Activated CD4-positive, alpha-beta T cell treated with anti-CD3 and anti-CD28 coated beads for 36 hours (primary cell): ENCODE measurements around the gene KCNMB3. TPM values are rescaled to one million over a fixed set of nuclear protein-coding genes. Genes with fewer than 3 reads are reported as not detected.

Experiments
- ATAC-seq: fragments of 200-7000 bp; cut with Tn5 transposase; one replicate; pipeline ENCODE4 v1.10.0; 2021; ENCODE audit warnings: mild to moderate bottlenecking, moderate library complexity
- CTCF ChIA-PET: fragments of 350-600 bp; sonication (Branson Sonifier 250); formaldehyde crosslinking; loops from one replicate; lab custom pipeline; 2021; ENCODE audit warnings: antibody characterized with exemption; lab: Charles Lee
- POLR2A ChIA-PET: fragments of 350-600 bp; sonication (Branson Sonifier 250); formaldehyde crosslinking; loops from one replicate; lab custom pipeline; 2021; ENCODE audit warnings: antibody characterized with exemption, inconsistent platforms; lab: Charles Lee
- DNase-seq: peaks from one replicate; pipeline ENCODE4 v3.0.0-alpha.2; 2020
- H3K27ac Mint-ChIP-seq: one replicate; pipeline ENCODE4 v1.8.0; 2021; ENCODE audit warnings: mixed read lengths
- H3K27me3 Mint-ChIP-seq: one replicate; pipeline ENCODE4 v1.8.0; 2021; ENCODE audit warnings: mixed read lengths
- H3K36me3 Mint-ChIP-seq: one replicate; pipeline ENCODE4 v1.8.0; 2021; ENCODE audit warnings: low read depth, mixed read lengths
- H3K4me1 Mint-ChIP-seq: one replicate; pipeline ENCODE4 v1.8.0; 2021; ENCODE audit warnings: mixed read lengths
- H3K4me3 Mint-ChIP-seq: one replicate; pipeline ENCODE4 v1.8.0; 2021; ENCODE audit warnings: mild to moderate bottlenecking, moderate library complexity, mixed read lengths
- H3K9me3 Mint-ChIP-seq: one replicate; pipeline ENCODE4 v1.8.0; 2021; ENCODE audit warnings: low read depth, mixed read lengths
- intact Hi-C, 2 experiments: fragments of 100-400 bp; cut with DNase I in 1 of 2; cut with micrococcal nuclease in 1 of 2; formaldehyde crosslinking; loops; one replicate each; pipeline versions ENCODE4 v1.14.2 to v1.15.1; 2022 to 2024; cut with DNase I, micrococcal nuclease
- total RNA-seq, 2 experiments: library from RNA; stranded (reverse); gene quantifications; one replicate each; pipeline ENCODE4 v1.2.3, GENCODE V29; 2021

The KCNMB3 gene, protein sequence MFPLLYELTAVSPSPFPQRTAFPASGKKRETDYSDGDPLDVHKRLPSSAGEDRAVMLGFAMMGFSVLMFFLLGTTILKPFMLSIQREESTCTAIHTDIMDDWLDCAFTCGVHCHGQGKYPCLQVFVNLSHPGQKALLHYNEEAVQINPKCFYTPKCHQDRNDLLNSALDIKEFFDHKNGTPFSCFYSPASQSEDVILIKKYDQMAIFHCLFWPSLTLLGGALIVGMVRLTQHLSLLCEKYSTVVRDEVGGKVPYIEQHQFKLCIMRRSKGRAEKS
- under 1 TPM; 0.23 to 0.33 TPM for total RNA-seq

DNA sequence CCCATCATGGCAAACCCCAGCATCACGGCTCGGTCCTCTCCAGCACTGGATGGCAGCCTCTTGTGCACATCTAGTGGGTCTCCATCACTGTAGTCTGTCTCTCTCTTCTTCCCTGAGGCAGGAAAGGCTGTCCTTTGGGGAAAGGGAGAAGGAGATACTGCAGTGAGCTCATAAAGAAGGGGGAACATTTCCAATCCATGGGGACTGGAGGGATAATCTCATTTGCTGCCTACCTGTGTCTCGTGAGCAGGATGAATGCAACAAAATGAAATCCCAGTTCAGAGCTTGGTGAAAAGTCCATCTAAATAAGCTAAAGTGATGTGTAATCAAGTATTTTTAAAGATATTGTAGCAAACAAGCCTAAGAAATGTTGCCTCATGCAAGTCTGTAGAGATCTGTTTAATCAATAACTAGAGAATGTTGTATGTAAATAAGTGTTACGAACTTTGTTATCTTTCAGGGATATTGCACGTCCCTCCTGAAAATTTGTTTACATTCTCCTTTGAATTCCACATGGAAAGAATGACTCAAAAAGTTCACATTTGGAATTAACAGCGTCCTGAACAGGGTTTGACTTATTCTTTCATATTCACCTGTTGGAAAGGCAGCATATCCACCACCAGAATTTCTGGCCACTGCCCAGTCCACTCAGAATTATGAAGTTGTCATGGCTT lies at the start of gene KCNMB3:
KCNMB3 (minus strand) TSS at position 312 of the 674 bp plus-strand sequence; CDS start at position 188, 124 bp downstream.
- ATAC-seq (no peak), DNase-seq (no peak)
- H3K4me1 Mint-ChIP-seq, result no peaks in the 10 kb centered on the region
- no peaks in the 10 kb centered on the region for H3K9me3 Mint-ChIP-seq
- intact Hi-C loops, result no loop called here
- H3K27ac Mint-ChIP-seq, result no peak within 1 kb of the TSS
- H3K27me3 Mint-ChIP-seq, result no peaks in the 10 kb centered on the region
- no peak within 1 kb of the TSS for H3K4me3 Mint-ChIP-seq
- ChIA-PET POLR2A (no interaction called here), CTCF (no interaction called here)
- H3K36me3 Mint-ChIP-seq, result no peaks in the 10 kb centered on the region

DNA sequence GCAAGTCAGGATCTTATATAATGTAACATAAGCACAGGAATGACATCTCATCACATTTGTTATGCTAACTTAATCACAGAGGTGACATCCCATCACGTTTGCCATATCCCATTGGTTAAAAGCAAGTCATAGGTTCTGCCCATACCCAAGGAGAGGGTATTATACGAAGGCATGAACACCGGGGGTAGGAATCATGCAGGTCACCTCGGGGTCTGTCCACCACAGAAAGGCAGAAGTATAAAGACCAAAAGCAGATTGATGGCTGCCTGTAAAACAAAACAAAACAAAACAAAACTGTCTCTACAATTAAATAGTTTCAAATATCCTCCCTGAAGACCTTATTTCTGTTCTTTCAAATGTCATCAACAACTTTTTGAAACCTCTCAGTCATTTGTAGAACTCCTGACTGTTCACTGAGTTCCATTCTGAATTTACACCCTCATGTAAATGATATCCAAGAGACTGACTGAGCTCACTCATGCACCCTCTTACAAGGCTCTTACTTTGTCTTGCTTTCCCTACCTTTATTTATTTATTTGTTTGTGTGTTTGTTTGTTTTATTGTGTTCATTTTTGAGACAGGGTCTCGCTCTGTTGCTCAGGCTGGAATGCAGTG lies 49.2 kb upstream of the KCNMB3 start:
- no peak for DNase-seq
- Mint-ChIP-seq H3K36me3 (no peaks in the 10 kb centered on the region), H3K4me1 (peaks cover 5% of the 10 kb centered on the region), H3K4me3 (no peak overlapping the region), H3K27ac (no peak overlapping the region), H3K27me3 (peaks cover 6% of the 10 kb centered on the region), H3K9me3 (no peaks in the 10 kb centered on the region)
- CTCF ChIA-PET, result no interaction called here
- ATAC-seq, result peak; percentile 68
- POLR2A ChIA-PET, result no interaction called here
- intact Hi-C loops, result no loop called here

DNA sequence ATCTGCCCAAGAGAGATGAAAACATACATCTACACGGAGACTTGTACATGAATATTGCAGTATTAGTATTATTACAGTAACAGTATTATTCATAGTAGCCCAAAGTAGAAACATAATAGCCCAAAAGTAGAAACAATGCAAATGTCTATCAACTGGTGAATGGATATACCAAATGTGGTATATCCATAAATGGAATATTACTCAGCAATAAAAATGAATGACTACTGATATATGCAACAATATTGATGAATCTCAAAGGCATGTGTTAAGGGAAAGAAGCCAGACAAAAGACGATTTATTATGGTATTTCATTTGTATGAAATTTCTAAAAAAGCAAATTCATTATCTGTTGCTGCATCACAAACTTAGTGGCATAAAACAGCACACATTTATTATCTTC lies 48.4 kb upstream of the KCNMB3 start:
- Mint-ChIP-seq H3K9me3 (no peaks in the 10 kb centered on the region), H3K4me3 (no peak overlapping the region), H3K27ac (no peak overlapping the region), H3K27me3 (peaks cover 6% of the 10 kb centered on the region), H3K4me1 (peaks cover 5% of the 10 kb centered on the region), H3K36me3 (no peaks in the 10 kb centered on the region)
- intact Hi-C loops, result no loop called here
- ATAC-seq (no peak), DNase-seq (no peak)
- POLR2A ChIA-PET, result no interaction called here
- CTCF ChIA-PET, result no interaction called here

DNA sequence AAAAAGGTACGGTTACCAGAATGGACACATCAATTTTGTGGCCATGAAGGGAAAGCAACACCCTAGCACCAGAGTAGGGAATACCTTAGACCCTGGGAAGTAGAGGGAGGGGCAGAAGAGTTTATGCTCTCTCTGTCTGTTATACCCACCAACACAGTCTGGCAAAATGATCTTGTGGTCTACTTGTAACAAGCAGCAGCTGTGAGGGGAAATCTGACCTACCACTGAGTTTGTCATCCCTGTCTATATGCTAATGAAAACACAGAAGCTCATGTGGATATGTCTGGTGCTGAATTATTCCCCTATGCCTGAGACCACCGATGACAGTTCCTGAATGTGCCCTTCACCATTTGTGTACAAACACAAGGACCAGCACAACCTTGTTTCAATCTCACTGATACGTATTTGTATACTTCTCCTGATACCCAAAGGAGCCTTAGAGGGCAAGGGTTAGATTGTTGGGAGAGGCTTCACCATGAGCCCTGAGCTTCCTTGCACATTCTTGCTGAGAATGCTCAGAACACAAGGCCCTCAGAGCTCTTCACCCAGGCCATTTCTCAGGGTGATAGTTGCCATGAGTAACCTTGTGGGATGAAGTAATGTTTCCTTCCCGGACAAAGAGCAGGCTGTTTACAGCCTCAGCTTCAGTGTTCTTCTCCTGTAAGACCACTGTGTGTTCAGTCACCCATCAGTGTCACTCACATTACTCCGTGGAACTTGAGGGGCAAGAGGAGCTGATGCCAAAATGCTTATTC lies 47.2 kb upstream of the KCNMB3 start:
- Mint-ChIP-seq H3K36me3 (no peaks in the 10 kb centered on the region), H3K27me3 (peaks cover 3% of the 10 kb centered on the region), H3K9me3 (no peaks in the 10 kb centered on the region), H3K4me3 (no peak overlapping the region), H3K4me1 (peaks cover 5% of the 10 kb centered on the region), H3K27ac (no peak overlapping the region)
- ATAC-seq, result no peak
- CTCF ChIA-PET, result no interaction called here
- POLR2A ChIA-PET, result no interaction called here
- DNase-seq, result no peak
- intact Hi-C loops, result no loop called here

DNA sequence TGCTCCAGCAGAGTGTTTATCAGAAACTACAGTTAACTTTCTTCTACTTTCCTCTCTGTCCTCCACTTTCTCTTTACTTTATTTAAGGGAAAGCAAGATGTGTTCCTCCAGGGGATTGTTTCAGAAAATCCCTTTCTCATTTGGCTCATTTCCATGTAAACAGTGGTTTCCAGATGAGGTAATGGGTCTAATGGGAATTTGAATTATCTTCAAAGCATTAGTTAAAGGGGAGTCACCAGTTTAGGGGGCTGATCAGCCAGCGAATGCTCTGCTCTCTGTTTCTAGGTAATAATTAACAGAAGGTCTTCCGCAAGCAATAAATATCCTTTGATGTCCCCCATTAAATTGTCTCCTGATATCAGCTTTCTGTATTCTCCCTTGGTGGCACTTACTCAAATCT lies 41.5 kb upstream of the KCNMB3 start:
- Mint-ChIP-seq H3K36me3 (no peaks in the 10 kb centered on the region), H3K27me3 (peaks cover 9% of the 10 kb centered on the region), H3K27ac (no peak overlapping the region), H3K4me1 (no peaks in the 10 kb centered on the region), H3K4me3 (no peak overlapping the region), H3K9me3 (no peaks in the 10 kb centered on the region)
- ChIA-PET POLR2A (no interaction called here), CTCF (interaction anchor here (0.6 to 0.7 kb wide), 2 partner anchors 1119 to 1515 kb away, joined by 3 to 4 read pairs; no protein-coding TSS in a partner anchor)
- intact Hi-C loops, result no loop called here
- ATAC-seq (no peak), DNase-seq (no peak)

DNA sequence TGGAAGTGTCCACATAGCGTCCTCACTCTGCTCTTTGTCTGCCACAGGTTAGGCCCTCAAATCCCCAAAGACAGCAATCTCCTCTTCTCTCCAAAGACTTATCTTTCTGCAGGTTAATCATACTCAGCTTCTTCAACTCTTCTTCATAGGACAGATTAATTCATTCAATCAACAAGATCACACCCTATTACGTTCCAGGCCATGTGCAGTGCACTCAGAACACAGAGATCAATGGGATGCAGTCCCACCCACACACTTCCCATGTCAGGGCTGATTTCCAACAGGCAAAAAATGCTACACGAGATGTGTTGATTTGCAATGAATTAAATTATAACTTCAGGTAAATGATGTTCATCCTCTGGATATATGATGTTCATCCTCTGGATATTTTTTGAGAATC lies 38.4 kb upstream of the KCNMB3 start:
- DNase-seq (no peak), ATAC-seq (no peak)
- ChIA-PET POLR2A (no interaction called here), CTCF (no interaction called here)
- no peak overlapping the region for H3K4me3 Mint-ChIP-seq
- intact Hi-C loops, result no loop called here
- no peaks in the 10 kb centered on the region for H3K4me1 Mint-ChIP-seq
- no peak overlapping the region for H3K27ac Mint-ChIP-seq
- H3K27me3 Mint-ChIP-seq, result peaks cover 8% of the 10 kb centered on the region
- no peaks in the 10 kb centered on the region for H3K36me3 Mint-ChIP-seq
- no peaks in the 10 kb centered on the region for H3K9me3 Mint-ChIP-seq

DNA sequence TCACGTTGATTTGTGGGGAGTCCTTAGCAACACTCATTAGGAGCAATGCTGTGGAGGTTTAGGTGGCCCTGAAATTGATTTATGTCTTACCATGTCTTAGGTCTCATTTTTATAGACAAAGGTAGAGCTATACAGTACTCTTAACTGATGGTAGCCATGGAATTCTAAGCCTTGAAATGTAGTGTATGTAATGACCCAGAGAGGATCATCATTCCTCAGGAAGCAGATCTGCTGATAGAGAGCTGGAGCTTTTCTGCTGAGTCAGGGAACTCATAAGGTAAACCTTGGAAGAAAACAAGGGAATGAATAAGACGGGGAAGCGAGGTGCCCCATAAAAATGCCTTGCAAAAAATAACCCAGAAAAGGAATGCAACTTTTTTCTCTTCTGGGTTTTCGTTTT lies 37.9 kb upstream of the KCNMB3 start:
- ChIA-PET CTCF (no interaction called here), POLR2A (no interaction called here)
- no peak for ATAC-seq
- intact Hi-C loops, result no loop called here
- H3K9me3 Mint-ChIP-seq, result no peaks in the 10 kb centered on the region
- H3K4me3 Mint-ChIP-seq, result no peak overlapping the region
- H3K4me1 Mint-ChIP-seq, result no peaks in the 10 kb centered on the region
- no peaks in the 10 kb centered on the region for H3K36me3 Mint-ChIP-seq
- peaks cover 8% of the 10 kb centered on the region for H3K27me3 Mint-ChIP-seq
- H3K27ac Mint-ChIP-seq, result no peak overlapping the region
- no peak for DNase-seq

DNA sequence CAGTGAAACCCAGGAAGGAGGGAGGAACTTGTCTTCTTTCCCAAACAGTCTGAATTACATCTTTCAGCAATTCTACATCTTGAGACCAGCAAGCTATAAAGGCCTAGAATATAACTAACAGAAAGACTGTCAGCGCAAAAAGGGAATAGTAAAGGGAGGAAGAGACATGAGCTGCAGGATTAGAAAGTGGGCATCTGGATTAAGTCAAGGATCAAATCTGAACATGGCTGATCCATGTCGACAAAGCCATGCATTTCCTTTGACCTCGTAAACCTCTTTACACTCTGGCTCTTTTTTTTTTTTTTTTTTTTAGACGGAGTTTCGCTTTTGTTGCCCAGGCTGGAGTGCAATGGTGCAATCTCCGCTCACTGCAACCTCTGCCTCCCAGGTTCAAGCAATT lies 35.4 kb upstream of the KCNMB3 start:
- CTCF ChIA-PET, result no interaction called here
- no peaks in the 10 kb centered on the region for H3K4me1 Mint-ChIP-seq
- no peak for ATAC-seq

DNA sequence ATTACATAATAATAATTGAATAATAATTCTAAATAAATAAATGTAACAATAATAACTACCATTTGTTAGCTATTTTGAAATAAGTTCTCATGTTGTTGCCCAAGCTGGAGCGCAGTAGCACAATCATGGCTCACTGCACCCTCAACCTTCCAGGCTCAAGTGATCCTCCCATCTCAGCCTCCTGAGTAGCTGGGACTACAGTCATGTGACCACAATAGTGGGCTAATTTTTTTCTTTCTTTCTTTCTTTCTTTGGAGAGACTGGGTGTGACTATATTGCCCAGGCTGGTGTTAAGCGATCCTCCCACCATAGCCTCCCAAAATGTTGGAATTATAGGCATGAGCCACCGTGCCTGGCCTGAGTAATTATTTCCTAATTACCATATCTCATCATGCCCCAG lies 30.9 kb upstream of the KCNMB3 start:
- ATAC-seq (no peak), DNase-seq (no peak)
- Mint-ChIP-seq H3K4me3 (no peak overlapping the region), H3K36me3 (no peaks in the 10 kb centered on the region), H3K27me3 (peaks cover 13% of the 10 kb centered on the region), H3K27ac (no peak overlapping the region), H3K4me1 (no peaks in the 10 kb centered on the region), H3K9me3 (no peaks in the 10 kb centered on the region)
- ChIA-PET POLR2A (no interaction called here), CTCF (no interaction called here)
- intact Hi-C loops, result no loop called here

More for the DNA sequence above, 35.4 kb upstream of the KCNMB3 start:
- DNase-seq, result no peak
- Mint-ChIP-seq H3K9me3 (no peaks in the 10 kb centered on the region), H3K27me3 (peaks cover 9% of the 10 kb centered on the region), H3K4me3 (no peak overlapping the region), H3K27ac (no peak overlapping the region), H3K36me3 (no peaks in the 10 kb centered on the region)
- POLR2A ChIA-PET, result no interaction called here
- intact Hi-C loops, result no loop called here

DNA sequence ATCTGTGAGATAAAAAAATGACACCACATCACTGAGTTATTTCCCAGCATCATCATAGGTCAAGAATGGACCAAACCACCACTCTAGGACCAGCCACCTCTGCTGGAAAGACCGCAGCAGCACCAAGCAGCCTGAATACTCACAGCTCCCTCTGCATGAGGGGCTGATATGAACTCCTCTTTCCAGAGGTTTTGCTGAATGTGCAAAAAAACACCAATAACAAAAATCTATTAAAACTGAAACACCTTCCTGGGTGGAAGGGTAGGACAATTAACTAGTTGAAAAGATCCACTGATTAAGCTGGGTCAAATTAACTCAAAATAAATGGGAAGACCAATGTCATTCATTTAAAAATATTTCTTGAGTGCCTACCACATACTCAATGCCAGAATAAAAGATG lies 28.9 kb upstream of the KCNMB3 start:
- Mint-ChIP-seq H3K4me1 (no peaks in the 10 kb centered on the region), H3K27me3 (peaks cover 15% of the 10 kb centered on the region), H3K4me3 (no peak overlapping the region), H3K9me3 (no peaks in the 10 kb centered on the region), H3K27ac (no peak overlapping the region), H3K36me3 (no peaks in the 10 kb centered on the region)
- ATAC-seq (no peak), DNase-seq (no peak)
- CTCF ChIA-PET, result interaction anchor here (0.8 to 1.0 kb wide), 3 partner anchors 18 to 219 kb away, joined by 3 to 5 read pairs (median 4); no protein-coding TSS in a partner anchor
- intact Hi-C loops, result no loop called here
- POLR2A ChIA-PET, result interaction anchor here (0.7 kb wide), 1 partner anchor 232 kb away, joined by 3 read pairs; no protein-coding TSS in a partner anchor

DNA sequence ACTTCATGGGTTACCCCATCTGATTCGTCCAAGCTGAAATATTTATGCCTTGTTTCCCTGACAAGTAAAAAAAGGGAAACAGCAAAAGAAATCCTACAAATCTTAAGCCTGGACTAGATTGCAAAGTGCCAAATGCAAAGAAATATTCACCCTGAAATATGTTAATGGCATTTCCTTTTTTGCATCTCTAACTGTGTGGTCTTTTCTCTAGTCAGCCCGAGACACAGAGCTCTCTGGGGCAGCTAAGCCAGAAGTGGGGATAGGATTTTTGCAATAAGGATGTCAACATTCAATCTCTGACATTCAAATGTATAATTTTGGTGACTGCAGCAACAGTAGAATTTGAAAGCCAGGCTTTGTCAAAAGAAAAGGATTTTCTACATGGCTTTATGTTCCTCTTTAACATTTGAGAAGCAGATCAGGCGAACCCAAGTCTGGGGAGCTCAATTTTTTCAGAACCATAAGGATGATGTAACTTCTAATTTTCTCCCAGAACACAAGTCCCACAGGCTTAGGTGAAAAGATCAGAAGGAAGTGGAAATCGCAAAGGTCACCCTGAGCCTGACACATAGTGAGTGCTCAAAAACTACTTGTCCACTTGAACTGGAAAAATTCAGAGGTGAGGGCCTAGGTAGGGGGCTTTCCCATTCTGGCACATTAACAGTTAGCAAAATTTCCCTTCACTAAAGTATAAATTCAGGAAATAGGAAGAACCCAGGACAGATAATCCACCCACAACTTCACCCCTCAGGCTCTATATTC lies 28.2 kb upstream of the KCNMB3 start:
- no peaks in the 10 kb centered on the region for H3K9me3 Mint-ChIP-seq
- H3K4me1 Mint-ChIP-seq, result no peaks in the 10 kb centered on the region
- H3K27me3 Mint-ChIP-seq, result peaks cover 15% of the 10 kb centered on the region
- DNase-seq (no peak), ATAC-seq (no peak)
- no peak overlapping the region for H3K4me3 Mint-ChIP-seq
- intact Hi-C loops, result no loop called here
- H3K27ac Mint-ChIP-seq, result no peak overlapping the region
- CTCF ChIA-PET, result interaction anchor here (0.8 to 1.0 kb wide), 2 partner anchors 17 to 32 kb away, joined by 3 to 5 read pairs; no protein-coding TSS in a partner anchor
- H3K36me3 Mint-ChIP-seq, result no peaks in the 10 kb centered on the region
- POLR2A ChIA-PET, result interaction anchor here (0.7 kb wide), 1 partner anchor 231 kb away, joined by 3 read pairs; no protein-coding TSS in a partner anchor
